NCI-H2196 (cell line): ENCODE data around the gene PSENEN.

Experiments
- DNase-seq: peaks from one replicate; lab custom pipeline; 2025; ENCODE audit not compliant: unreplicated experiment; lab: John Stamatoyannopoulos, UW

Gene PSENEN, protein sequence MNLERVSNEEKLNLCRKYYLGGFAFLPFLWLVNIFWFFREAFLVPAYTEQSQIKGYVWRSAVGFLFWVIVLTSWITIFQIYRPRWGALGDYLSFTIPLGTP

GRCh38 chr19:35745328-35746086 is at the start of gene PSENEN, which contains the start of gene U2AF1L4:
PSENEN (plus strand) TSS chr19:35745651; CDS start chr19:35745931, 280 bp downstream.
U2AF1L4 (minus strand) TSS chr19:35745418; CDS start chr19:35745391, 27 bp downstream.
- DNase-seq, result peak; percentile 100

DNA sequence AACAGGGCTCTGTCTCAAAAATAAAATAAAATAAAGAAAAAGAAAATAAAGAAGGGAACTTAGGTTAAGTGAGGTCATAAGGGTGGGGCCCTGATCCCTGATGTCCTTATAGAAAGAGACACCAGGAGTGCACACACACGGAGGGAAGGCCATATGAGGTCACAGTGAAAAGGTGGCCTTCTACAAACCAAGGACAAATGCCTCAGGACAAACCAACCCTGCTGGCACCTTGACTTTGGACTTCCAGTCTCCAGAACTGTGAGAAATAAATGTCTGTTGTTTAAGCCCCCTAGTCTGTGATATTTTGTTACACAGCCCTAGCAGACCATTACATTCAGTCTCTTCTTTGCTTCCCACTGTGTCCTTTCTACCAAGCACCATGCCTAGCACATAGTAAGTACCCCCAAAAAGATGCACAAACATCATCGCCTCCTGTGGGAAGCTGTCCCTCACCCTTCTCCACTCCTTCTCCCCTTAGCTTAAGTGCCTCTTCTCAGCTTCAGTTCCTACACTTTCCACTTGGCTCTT is 49.5 kb upstream of the PSENEN start:
- DNase-seq, result no peak

GRCh38 chr19:35696835-35697234 is 48.6 kb upstream of the PSENEN start:
- DNase-seq, result no peak

- peak; percentile 98 for DNase-seq
Measured at GRCh38 chr19:35702223-35703012, 43.0 kb upstream of the PSENEN start.

DNA sequence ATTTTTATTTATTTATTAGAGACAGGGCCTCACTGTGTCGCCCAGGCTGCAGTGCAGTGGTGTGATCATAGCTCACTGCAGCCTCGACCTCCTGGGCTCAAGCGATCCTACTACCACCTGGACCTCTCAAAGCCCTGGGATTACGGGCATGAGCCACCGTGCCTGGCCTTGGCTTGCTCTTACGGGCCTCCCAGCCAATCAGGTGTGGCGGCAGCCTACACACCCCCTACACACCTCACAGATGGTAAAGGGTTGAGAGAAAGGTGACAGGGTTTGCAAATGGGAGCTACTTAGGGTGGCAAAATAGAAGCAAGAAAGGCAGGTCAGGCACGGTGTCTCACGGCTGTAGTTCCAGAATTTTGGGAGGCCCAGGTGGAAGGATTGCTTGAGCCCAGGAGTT is 42.1 kb upstream of the PSENEN start:
- DNase-seq, result peak; percentile 63

DNA sequence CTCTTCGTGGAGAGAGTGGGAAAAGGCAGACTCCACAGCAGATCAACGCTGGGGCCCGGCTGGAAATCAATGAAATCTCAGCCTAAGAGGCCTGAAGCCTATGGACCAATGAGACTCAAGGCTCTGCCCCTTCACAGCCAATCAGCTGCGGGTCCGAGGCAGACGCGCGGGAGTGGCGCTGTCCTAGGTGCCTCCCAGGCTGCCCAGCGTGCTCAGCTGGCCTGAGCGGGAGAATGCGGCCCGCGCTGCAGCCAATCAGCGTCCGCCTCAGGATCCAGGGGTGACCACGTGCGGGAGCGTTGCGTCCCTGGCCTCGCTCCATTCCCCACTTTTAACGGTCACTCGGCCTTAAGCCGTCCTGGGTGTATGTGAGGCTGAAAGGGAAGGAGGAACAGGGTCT is 41.2 kb upstream of the PSENEN start, which contains the start of gene ZBTB32:
ZBTB32 (plus strand) TSS at position 341 of the 400 bp plus-strand sequence. CDS start 10,069 bp downstream, outside the sequence.
- DNase-seq, result no peak

DNA sequence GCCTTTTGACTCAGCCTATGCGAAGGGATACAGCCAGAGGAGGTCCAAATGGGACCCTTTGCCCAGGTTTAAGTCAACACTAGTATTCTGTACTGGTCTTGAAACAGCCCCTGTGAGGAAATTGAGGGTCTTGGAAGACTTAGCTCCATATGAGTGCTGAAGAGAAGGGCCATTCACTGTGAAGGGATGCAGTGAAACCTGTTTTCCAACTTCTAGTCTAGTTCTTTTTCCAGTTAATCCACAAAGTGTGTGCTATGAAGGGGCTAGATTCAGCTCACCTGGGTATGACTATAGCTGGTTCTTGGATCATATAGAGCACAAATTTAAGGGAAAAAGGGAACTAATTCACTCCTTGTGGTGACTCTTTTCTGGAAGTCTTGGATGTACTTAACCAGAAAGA is 37.1 kb upstream of the PSENEN start:
- DNase-seq, result no peak

- no peak for DNase-seq
Measured at GRCh38 chr19:35710784-35711723, 34.4 kb upstream of the PSENEN start.

- DNase-seq, result no peak
Measured at GRCh38 chr19:35712567-35713505, 32.6 kb upstream of the PSENEN start.

DNA sequence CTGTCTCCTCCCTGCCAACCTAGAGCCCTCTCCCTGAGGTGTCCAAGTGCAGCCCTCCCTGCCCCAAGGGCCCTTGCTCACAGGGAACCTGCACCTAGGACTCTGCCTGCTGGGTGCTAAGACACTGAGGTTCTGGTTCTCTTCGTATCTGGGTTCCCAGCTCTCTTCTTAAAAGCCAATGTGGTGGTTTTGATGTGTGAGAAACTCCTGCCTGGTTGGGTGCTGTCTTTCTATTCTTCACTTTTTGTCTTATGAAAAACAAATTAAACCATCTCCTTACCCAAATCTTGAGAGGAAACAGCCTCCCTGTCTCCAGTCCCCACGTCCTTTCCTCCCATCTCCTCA is 32.0 kb upstream of the PSENEN start:
- no peak for DNase-seq

DNA sequence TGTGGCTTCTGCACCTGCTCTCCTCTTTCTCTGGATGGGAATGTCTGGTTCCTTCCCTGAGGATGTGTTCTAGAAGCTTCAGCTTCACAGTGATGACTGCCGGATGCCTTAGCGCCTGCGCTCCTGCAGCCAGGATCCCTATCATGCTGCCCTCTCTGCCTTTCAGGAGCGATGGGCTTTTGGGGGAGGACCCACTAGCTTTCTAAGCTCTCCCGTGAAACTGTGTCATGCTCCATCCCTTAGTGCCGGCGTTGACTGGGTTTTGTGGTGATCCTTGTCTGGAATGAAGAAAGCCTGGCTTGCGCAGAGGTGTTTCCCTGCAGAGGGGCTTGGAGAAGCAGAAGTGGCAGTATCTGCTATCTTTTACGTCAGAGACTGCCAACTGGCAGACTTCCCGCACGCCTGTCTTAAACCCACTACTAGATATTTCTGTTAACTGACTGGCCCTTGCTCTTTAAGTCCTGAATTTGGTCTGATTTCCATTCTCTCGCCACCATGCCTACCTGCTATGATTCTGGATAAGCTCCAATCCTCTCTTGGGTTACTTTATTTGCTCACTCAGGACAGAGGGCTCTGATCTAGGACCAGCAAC is 31.5 kb upstream of the PSENEN start:
- DNase-seq, result no peak

- peak; percentile 17 for DNase-seq
Measured at GRCh38 chr19:35714601-35715354, 30.7 kb upstream of the PSENEN start.

DNA sequence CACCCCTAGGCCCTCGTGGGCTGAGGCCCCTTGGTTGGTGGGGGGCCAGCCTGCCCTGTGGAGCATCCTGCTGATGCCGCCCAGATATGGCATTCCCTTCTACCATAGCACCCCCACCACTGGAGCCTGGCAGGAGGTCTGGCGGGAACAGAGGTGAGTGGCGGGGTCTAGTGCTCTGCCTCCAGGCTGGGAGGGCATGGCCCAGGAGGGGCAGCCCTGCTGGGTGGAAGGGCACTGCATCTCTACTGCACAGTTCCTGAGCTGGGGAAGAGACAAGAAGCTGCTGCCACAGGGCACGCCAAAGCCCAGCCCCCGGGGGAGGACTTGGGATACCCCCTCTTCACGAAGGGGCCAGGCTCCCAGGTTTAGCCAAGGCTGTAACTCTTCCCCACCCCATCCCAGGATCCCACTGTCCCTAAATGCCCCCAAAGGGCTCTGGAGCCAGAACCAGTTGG is 30.1 kb upstream of the PSENEN start:
- no peak for DNase-seq

DNA sequence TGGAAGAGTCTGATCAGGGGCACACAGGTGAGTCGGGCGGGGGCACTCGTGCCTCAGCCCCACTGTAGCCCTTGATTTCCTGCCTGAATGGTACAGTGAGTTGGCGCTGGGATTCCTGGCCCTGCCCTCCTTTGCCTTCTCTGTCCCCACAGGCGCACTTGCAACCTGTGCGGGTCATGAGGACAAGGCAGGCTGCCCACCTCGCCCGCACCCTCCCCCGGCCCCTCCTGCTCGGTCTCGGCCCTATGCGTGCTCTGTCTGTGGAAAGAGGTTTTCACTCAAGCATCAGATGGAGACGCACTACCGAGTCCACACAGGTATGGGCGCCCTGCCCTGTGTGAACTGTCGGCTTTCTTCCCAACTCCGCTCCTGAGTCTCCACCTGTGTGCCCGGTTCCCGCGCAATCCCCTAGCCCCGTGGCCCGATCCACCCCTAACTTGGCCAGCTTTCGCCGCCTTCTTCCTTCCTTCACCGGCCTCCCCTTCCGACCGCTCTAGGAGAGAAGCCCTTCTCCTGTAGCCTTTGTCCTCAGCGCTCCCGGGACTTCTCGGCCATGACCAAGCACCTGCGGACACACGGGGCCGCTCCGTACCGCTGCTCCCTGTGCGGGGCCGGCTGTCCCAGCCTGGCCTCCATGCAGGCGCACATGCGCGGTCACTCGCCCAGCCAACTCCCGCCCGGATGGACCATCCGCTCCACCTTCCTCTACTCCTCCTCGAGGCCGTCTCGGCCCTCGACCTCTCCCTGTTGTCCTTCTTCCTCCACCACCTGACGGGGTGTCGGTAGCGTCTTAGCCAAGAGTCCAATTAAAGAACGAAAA is 29.3 kb upstream of the PSENEN start:
- no peak for DNase-seq

- DNase-seq, result peak; percentile 87
Measured at GRCh38 chr19:35716801-35717664, 28.4 kb upstream of the PSENEN start.

- peak; percentile 93 for DNase-seq
Measured at GRCh38 chr19:35717665-35718344, 27.6 kb upstream of the PSENEN start, which contains the start of gene KMT2B. KMT2B (plus strand) TSS chr19:35718003; CDS start chr19:35718019, 16 bp downstream.
